ENCODE measurements around the gene ZNF143.

The ZNF143 gene

DNA sequence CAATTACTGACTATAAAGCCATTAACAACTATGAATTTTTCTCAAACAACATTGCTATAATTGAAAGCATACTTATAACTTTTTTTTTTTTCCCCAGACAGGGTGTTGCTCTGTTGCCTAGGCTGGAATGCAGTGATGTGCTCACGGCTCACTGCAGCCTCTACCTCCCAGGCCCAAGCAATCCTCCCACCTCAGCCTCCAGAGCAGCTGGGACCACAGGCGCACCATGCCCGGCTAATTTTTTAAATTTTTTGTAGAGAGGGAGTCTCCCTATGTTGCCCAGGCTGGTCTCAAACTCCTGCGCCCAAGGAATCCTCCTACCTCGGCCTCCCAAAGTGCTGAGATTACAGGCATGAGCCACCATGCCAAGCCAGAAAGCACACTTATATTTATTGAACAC, 106.6 kb downstream of the ZNF143 start:
- no peak overlapping the region for H3K27ac ChIP-seq (ENCODE audit: low read length)
- no peak overlapping the region for H3K4me2 ChIP-seq (ENCODE audit: low read depth, low read length)
- no peak overlapping the region for H3K9ac ChIP-seq (ENCODE audit: low read length)
- H3K9me2 ChIP-seq (replicated peaks; ENCODE audit: insufficient read depth, low read length) = no peaks in the 10 kb centered on the region
- H3K36me3 ChIP-seq (replicated peaks; ENCODE audit: insufficient read depth, low read length) = no peaks in the 10 kb centered on the region
- H3K27me3 ChIP-seq (replicated peaks; ENCODE audit: insufficient read depth, low read length) = no peaks in the 10 kb centered on the region
- no peaks in the 10 kb centered on the region for H3K9me3 ChIP-seq (replicated peaks; ENCODE audit: insufficient read depth, low read length)
- H3F3A ChIP-seq (ENCODE audit: insufficient read depth, low read length) = peaks cover 25% of the 10 kb centered on the region
- H3K4me3 ChIP-seq (ENCODE audit: low read length) = no peak overlapping the region
- H3K79me2 ChIP-seq (ENCODE audit: low read length) = no peaks in the 10 kb centered on the region
- no peaks in the 10 kb centered on the region for H4K20me1 ChIP-seq (ENCODE audit: insufficient read depth, low read length)
- TF ChIP-seq, protein P1, sequence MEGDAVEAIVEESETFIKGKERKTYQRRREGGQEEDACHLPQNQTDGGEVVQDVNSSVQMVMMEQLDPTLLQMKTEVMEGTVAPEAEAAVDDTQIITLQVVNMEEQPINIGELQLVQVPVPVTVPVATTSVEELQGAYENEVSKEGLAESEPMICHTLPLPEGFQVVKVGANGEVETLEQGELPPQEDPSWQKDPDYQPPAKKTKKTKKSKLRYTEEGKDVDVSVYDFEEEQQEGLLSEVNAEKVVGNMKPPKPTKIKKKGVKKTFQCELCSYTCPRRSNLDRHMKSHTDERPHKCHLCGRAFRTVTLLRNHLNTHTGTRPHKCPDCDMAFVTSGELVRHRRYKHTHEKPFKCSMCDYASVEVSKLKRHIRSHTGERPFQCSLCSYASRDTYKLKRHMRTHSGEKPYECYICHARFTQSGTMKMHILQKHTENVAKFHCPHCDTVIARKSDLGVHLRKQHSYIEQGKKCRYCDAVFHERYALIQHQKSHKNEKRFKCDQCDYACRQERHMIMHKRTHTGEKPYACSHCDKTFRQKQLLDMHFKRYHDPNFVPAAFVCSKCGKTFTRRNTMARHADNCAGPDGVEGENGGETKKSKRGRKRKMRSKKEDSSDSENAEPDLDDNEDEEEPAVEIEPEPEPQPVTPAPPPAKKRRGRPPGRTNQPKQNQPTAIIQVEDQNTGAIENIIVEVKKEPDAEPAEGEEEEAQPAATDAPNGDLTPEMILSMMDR (IDR thresholded peaks at IDR 0.05; ENCODE audit: low read length) = no peak
- TF ChIP-seq EZH2 (optimal IDR thresholded peaks at IDR 0.05; ENCODE audit: low read depth, low read length) (no peak), EZH2phosphoT487 (IDR thresholded peaks at IDR 0.05; ENCODE audit: low read length) (no peak)
- H2AFZ ChIP-seq (ENCODE audit: low read length) = no peak overlapping the region
- H3K4me1 ChIP-seq (ENCODE audit: low read length) = peaks cover 49% of the 10 kb centered on the region
- DNase-seq = no peak

DNA sequence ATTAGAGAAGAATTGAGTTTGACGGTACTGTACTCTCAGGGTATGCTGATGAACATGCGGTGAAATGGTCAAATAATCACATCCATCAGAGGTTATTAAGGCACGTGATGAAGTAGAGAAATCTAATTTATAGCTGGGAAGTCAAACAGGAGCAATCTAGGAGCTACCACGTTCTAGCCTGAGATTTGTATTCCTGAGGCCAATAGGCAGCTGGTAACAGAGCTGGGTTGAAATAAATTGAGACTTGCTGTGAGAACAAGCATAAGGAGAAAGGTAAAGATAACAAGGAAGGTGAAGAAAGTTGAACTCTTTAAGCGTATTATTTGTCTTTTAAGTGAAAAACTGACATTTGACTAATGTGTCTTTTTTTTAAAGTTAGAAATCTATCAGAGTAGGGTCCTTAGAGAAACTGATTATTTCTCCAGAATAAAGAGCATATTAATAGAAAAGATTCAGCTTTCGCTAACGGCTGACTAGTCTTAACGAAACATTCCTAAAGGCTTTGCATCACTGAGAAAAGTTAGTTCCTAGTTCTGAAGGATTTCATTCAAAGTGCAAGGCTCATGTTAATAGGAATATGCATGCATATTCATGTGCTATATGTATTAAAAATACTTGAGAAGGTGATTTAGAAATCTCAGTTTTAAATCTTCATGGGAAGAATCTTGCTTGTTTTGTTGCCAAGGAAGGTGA, 107.5 kb downstream of the ZNF143 start:
- Histone ChIP-seq H3K4me1 (ENCODE audit: low read length) (peaks cover 41% of the 10 kb centered on the region), H3K9ac (ENCODE audit: low read length) (no peak overlapping the region), H3K9me2 (replicated peaks; ENCODE audit: insufficient read depth, low read length) (no peaks in the 10 kb centered on the region), H2AFZ (ENCODE audit: low read length) (no peak overlapping the region), H3K27ac (ENCODE audit: low read length) (peak overlapping the region; percentile 77; the same call in 1 of the 2 replicates), H3K4me3 (ENCODE audit: low read length) (no peak overlapping the region), H3K4me2 (ENCODE audit: low read depth, low read length) (no peak overlapping the region; the same call in 1 of the 2 replicates), H3K27me3 (replicated peaks; ENCODE audit: insufficient read depth, low read length) (no peaks in the 10 kb centered on the region), H3K9me3 (replicated peaks; ENCODE audit: insufficient read depth, low read length) (no peaks in the 10 kb centered on the region), H3K79me2 (ENCODE audit: low read length) (no peaks in the 10 kb centered on the region), H3K36me3 (replicated peaks; ENCODE audit: insufficient read depth, low read length) (no peaks in the 10 kb centered on the region), H3F3A (ENCODE audit: insufficient read depth, low read length) (peaks cover 25% of the 10 kb centered on the region), H4K20me1 (ENCODE audit: insufficient read depth, low read length) (no peaks in the 10 kb centered on the region)
- TF ChIP-seq, protein P1 (IDR thresholded peaks at IDR 0.05; ENCODE audit: low read length) = no peak
- TF ChIP-seq EZH2phosphoT487 (IDR thresholded peaks at IDR 0.05; ENCODE audit: low read length) (no peak), EZH2 (optimal IDR thresholded peaks at IDR 0.05; ENCODE audit: low read depth, low read length) (no peak)
- no peak for DNase-seq

DNA sequence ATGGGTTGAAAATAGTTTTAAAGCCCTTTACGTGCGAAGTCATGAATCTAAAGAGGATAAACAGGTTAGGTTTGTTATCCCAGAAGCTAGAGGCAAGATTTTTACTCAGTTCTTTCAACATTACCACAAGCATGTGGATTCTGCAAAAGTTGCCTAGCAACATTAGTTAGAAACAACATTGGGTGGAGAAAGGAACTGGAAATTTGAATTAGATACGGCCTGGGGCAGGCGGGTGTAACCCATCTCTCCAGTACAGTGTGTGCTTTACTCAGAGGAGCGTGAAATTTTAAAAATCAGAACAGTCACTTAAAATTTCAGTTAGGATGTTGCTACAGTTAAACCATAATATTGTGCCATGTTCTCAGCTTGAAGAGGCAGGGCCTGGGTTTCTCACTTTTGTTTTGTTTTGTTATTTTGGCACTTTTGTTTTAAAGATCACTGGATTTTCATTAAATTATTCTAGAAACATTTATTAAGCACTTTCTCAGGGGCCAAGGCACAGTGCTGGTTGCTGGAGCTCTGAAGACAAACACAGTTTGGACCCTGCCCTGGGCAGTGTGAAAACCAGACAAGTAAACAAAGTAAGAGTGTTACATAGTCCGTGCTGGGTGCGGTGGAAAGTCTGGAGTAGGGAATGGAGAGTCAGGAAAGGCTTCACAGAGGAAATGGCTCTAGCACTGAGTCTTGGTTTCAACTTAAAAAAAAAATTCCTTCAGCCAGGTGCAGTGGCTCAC, 108.2 kb downstream of the ZNF143 start:
- Histone ChIP-seq H3K27ac (ENCODE audit: low read length) (peak overlapping the region; percentile 77), H3K79me2 (ENCODE audit: low read length) (peaks cover 3% of the 10 kb centered on the region; the same call in 1 of the 2 replicates), H3F3A (ENCODE audit: insufficient read depth, low read length) (peaks cover 25% of the 10 kb centered on the region), H4K20me1 (ENCODE audit: insufficient read depth, low read length) (no peaks in the 10 kb centered on the region), H3K4me2 (ENCODE audit: low read depth, low read length) (peak overlapping the region; percentile 58), H3K4me1 (ENCODE audit: low read length) (peaks cover 36% of the 10 kb centered on the region), H3K36me3 (replicated peaks; ENCODE audit: insufficient read depth, low read length) (no peaks in the 10 kb centered on the region), H3K27me3 (replicated peaks; ENCODE audit: insufficient read depth, low read length) (no peaks in the 10 kb centered on the region), H3K4me3 (ENCODE audit: low read length) (peak overlapping the region; percentile 25; the same call in 1 of the 2 replicates), H3K9ac (ENCODE audit: low read length) (peak overlapping the region; percentile 54; the same call in 1 of the 2 replicates), H3K9me2 (replicated peaks; ENCODE audit: insufficient read depth, low read length) (no peaks in the 10 kb centered on the region), H3K9me3 (replicated peaks; ENCODE audit: insufficient read depth, low read length) (no peaks in the 10 kb centered on the region), H2AFZ (ENCODE audit: low read length) (peak overlapping the region; percentile 55; the same call in 1 of the 2 replicates)
- TF ChIP-seq, protein P1 (IDR thresholded peaks at IDR 0.05; ENCODE audit: low read length) = no peak
- TF ChIP-seq EZH2phosphoT487 (IDR thresholded peaks at IDR 0.05; ENCODE audit: low read length) = no peak
- TF ChIP-seq EZH2 (optimal IDR thresholded peaks at IDR 0.05; ENCODE audit: low read depth, low read length) = no peak
- peak; percentile 42 for DNase-seq
